Hippocampal formation (tissue), 2 donors: ENCODE data around the gene SH3TC2.

Experiments
- DNase-seq, 2 donors: peaks; one replicate each; lab custom pipeline; 2025; lab: John Stamatoyannopoulos, UW

Gene SH3TC2

GRCh38 chr5:148970228-148970627, 92.6 kb downstream of the SH3TC2 start:
- peak in 1 of 2 donors; percentile 28 for DNase-seq

DNA sequence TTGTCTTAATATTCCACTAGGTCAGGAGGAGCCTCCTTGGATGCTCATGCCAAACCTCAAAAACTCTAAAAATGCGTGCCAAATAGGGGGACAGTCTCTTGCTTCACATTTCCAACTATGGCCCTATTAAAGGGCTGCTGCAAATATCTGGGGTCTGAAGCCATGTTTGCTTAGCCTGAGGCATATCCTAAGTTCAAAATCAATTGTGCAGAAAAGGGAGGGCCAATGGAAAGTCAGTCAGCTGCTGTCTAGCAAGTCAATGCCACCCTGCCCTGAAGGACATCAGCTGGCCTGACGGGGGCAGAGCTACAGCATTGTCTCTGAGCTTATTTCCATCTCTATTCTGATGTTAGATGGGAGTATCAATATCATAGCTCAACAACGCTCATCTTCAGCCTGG, 93.6 kb downstream of the SH3TC2 start:
- DNase-seq: no peak

- no peak for DNase-seq
These were observed 94.6 kb downstream of the SH3TC2 start for GRCh38 chr5:148968311-148968710.

GRCh38 chr5:148967783-148968182, 95.1 kb downstream of the SH3TC2 start:
- DNase-seq: no peak

DNA sequence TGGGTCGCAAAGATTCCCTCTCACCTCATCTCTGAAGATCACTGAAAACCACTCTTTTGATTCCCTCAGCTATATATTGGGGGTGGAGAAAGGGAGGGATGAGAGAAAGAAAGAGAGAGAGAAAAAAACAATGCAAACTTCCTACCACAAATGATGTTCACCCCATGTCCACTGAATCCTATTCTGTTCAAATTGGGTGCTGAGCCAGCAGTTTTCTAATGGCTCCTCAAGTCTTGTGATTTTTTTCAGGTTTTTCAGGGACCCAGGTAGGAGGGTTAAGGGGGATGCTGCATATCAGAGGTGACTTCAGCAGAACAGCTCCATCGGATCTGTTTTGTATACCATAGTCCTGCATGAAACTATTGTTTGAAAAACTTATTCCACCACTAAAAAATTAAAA, 95.9 kb downstream of the SH3TC2 start:
- DNase-seq: no peak

GRCh38 chr5:148966348-148966747, 96.5 kb downstream of the SH3TC2 start:
- no peak for DNase-seq

- DNase-seq: no peak
These were observed 97.2 kb downstream of the SH3TC2 start for GRCh38 chr5:148965511-148966265.

- no peak for DNase-seq
These were observed 99.2 kb downstream of the SH3TC2 start for GRCh38 chr5:148963664-148964063.

DNA sequence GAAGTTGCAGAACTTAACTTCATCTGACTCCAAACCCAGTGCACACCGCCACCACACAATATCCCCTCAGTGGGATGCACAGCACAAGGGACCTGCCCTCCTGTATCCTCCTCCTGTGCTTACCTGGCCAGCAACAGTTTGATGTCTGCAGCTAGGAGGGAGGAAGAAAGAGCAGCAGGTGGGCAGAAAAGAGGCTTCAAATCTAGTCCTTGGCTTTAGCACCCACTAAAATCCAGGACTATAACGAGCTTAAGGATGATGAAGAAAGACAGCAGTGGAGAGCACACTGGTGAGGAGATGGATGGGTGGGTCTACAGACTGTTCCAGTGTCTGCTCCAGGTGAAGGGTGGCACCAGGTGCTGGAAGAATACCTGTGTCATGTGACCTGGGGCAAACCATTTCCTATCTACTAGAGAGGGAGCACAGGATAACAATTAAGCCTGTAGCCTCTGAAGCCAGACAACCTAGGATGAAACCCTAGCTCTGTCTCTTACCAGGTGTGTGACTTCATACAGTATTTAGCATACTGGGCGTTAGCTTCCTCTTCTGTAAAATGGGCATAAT, 100.0 kb downstream of the SH3TC2 start:
- DNase-seq: no peak

DNA sequence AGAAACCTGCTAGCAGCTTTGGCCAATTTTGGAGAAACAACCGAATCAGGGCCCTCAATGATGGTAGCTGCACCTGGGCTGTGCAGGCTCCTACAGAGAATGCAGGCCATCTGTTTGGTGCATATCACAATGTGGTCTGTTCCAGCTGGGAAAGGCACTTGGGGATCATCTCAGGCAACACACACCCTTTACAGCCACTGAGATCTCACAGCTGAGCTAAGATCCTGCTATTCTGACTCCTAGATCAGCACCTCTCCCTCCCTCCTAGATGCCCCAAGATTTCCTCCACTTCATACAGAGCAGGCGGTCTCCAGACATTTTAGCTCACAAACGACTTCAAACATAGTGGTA, 100.7 kb downstream of the SH3TC2 start:
- no peak for DNase-seq

DNA sequence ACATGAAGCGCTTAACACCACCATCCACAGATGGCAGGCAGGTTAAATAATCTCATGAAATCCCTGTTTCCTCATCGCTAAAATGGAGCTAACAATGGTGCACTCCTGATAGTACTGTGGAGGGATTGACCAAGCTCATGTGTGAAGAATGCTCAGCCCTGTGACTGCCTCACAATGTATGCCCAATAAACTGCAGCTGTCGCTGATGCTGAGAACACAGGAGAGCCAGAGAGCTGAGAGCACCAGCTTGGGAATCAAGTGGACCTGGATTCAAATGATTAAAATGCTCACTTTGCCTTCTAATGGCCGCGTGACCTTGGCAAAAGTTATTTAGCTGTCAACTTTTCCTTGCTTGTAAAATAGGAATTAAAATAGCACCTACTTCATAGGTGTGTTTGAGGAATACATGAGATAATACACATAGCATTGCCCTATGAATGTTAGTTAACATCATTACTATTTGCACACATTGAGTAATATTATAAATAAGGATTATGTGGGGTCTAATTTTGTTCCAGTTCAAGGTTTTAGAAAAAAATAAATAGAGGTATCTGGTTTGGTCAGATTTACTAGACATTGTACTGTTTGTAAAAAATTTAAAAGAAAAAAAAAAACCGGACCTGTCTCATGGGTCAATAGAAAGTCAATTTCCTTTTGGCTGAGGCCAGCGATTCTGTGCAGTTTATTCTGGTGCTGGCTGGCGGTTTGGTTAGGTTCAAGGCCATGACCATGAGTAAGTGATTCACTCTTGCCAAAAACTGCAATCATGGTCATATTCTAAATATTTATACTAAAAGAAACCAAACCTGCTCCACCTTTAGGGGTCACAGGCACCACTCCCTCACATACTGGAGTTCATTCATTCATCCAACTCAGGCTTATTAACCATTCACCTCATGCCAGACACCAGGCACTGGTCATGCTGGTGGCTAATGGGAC, 101.3 kb downstream of the SH3TC2 start:
- no peak for DNase-seq

GRCh38 chr5:148960070-148960769, 102.6 kb downstream of the SH3TC2 start:
- no peak for DNase-seq

DNA sequence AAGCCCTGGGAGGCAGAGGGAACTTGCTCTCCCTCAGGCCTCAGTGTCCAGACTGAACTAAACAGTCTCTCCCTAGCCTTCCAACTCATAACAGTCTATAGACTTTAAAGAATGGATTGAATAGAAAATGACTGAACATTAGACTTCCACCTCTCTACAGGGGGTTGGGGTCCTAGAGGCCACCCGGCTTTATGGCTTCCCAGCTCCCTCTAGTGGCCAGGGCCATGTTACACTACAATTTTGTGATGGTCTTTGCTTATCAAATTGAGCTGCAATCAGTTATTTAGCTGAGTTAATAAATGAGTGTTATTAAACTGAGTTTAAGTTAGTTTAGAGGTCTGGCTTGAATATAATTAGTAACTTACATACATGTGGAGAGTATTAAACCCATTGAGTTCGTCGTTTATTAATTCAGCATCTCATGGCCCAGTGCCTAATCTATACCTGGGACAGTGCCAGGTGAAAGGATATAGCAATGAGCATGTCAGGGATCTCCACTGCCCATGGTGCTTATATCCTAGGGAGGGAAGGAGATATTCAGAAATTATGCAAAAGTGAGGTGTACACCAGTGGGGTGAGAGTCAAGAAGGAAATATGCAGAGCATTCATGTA, 105.2 kb downstream of the SH3TC2 start:
- DNase-seq: no peak

GRCh38 chr5:148956477-148957385, 106.1 kb downstream of the SH3TC2 start:
- no peak for DNase-seq
